Measurements from ENCODE around the gene RCC1.

The RCC1 gene

DNA sequence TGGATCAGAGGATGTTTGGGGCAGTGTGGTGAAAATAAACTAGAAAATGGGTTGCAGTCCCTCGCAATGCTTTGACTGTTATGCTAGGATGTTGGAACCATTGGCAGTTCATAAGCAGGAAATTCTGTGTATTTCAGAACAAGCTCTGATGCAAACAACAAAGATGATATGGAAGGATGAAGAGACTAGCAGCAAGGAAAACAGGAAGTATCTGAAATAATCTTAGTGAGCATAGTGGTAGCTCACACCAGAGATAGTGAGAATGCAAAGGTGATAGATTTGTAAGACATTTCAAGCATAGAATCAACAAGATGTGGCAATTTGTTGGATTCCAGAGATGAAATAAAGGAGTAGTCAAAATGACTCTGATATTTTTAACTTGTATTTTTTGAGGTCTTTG lies 11.1 kb upstream of the RCC1 start:
- Histone ChIP-seq H3K4me1 (ENCODE audit: control insufficient read depth, insufficient read depth, low read length) (no peaks in the 10 kb centered on the region), H3K27ac (ENCODE audit: low read length) (no peak overlapping the region), H3K9ac (ENCODE audit: low read length in 2 of 2) (no peak overlapping the region), H3K36me3 (ENCODE audit: control insufficient read depth in 2 of 2, insufficient read depth in 2 of 2, low read length in 2 of 2) (peaks cover 15 to 25% of the 10 kb centered on the region in 2 donors), H3K4me3 (ENCODE audit: low read length in 2 of 2) (no peak overlapping the region), H3K27me3 (ENCODE audit: control insufficient read depth in 1 of 2, insufficient read depth in 2 of 2, low read length in 2 of 2) (no peaks in the 10 kb centered on the region), H3K9me3 (ENCODE audit: control insufficient read depth in 2 of 2, low read length in 2 of 2) (no peaks in the 10 kb centered on the region)

DNA sequence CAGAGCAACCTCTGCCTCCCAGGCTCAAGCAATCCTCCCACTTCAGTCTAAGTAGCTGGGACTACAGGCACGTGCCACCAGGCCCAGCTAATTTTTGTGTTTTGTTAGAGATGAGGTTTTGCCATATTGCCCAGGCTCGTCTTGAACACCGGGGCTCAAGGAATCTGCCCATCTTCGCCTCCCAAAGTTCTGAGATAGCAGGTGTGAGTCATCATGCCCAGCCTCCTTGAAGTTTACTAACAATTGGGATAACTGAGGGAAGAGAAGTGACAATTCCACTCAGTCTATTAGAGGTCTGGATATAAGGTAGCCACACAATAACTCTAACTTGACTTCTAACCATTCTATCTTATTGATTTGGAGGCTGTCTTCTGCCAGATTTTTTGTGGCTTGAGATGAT lies 6.3 kb upstream of the RCC1 start:
- Histone ChIP-seq H3K4me3 (ENCODE audit: low read length in 2 of 2) (no peak overlapping the region), H3K27me3 (ENCODE audit: control insufficient read depth in 1 of 2, insufficient read depth in 2 of 2, low read length in 2 of 2) (no peaks in the 10 kb centered on the region), H3K9ac (ENCODE audit: low read length in 2 of 2) (no peak overlapping the region), H3K27ac (ENCODE audit: low read length) (no peak overlapping the region), H3K4me1 (ENCODE audit: control insufficient read depth, insufficient read depth, low read length) (no peaks in the 10 kb centered on the region), H3K9me3 (ENCODE audit: control insufficient read depth in 2 of 2, low read length in 2 of 2) (no peaks in the 10 kb centered on the region), H3K36me3 (ENCODE audit: control insufficient read depth in 2 of 2, insufficient read depth in 2 of 2, low read length in 2 of 2) (peaks cover 9 to 13% of the 10 kb centered on the region in 2 donors)

DNA sequence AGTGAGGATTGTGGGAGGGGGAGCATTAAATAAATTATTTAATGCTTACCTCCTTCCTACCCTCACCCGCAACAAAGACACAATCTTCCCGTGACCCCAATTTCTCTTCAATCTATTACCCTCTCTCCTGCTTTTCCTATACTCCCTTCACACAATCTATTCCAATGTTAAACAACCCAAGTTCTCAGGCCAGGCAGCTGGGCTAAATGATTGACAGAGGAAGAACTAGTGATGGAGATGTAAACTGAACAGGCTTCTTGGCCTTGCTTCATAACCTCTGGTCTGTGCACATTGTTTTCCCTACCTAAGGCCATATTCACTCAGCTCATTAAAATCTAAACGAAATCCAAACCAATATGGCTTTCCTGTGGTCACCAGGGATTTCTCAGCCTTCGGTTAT lies 3.9 kb upstream of the RCC1 start:
- no peaks in the 10 kb centered on the region for H3K9me3 ChIP-seq (ENCODE audit: control insufficient read depth in 2 of 2, low read length in 2 of 2)
- no peak overlapping the region for H3K27ac ChIP-seq (ENCODE audit: low read length)
- no peak overlapping the region for H3K4me3 ChIP-seq (ENCODE audit: low read length in 2 of 2)
- H3K36me3 ChIP-seq (ENCODE audit: control insufficient read depth in 2 of 2, insufficient read depth in 2 of 2, low read length in 2 of 2), result peaks cover under 1 to 1% of the 10 kb centered on the region in 2 donors
- no peaks in the 10 kb centered on the region for H3K27me3 ChIP-seq (ENCODE audit: control insufficient read depth in 1 of 2, insufficient read depth in 2 of 2, low read length in 2 of 2)
- peaks cover 6% of the 10 kb centered on the region for H3K4me1 ChIP-seq (ENCODE audit: control insufficient read depth, insufficient read depth, low read length)
- no peak overlapping the region for H3K9ac ChIP-seq (ENCODE audit: low read length in 2 of 2)

GRCh38 chr1:28503117-28503516 lies 2.7 kb upstream of the RCC1 start:
- no peaks in the 10 kb centered on the region for H3K27me3 ChIP-seq (ENCODE audit: control insufficient read depth in 1 of 2, insufficient read depth in 2 of 2, low read length in 2 of 2)
- no peak overlapping the region for H3K4me3 ChIP-seq (ENCODE audit: low read length in 2 of 2)
- H3K9ac ChIP-seq (ENCODE audit: low read length in 2 of 2), result no peak overlapping the region
- H3K36me3 ChIP-seq (ENCODE audit: control insufficient read depth in 2 of 2, insufficient read depth in 2 of 2, low read length in 2 of 2), result peaks cover 2 to 3% of the 10 kb centered on the region in 2 donors
- H3K27ac ChIP-seq (ENCODE audit: low read length), result no peak overlapping the region
- H3K9me3 ChIP-seq (ENCODE audit: control insufficient read depth in 2 of 2, low read length in 2 of 2), result no peaks in the 10 kb centered on the region
- H3K4me1 ChIP-seq (ENCODE audit: control insufficient read depth, insufficient read depth, low read length), result peaks cover 17% of the 10 kb centered on the region

DNA sequence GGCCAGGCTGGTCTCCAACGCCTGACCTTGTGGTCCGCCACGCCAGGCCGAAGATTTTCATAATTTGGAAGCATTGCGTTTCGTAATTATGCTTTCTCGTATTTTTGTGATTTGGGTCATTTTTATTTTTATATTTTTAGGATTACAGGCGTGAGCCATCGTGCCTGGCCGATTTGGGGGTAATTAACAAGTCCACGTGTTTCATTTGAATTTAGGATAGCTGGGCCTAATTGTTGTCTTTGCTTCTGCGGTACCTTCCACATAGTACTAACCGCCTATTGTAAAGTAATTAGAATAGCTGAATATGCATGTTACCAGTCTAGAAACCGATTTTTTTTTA lies 1.0 kb downstream of the RCC1 start:
- H3K27me3 ChIP-seq (ENCODE audit: control insufficient read depth in 1 of 2, insufficient read depth in 2 of 2, low read length in 2 of 2), result no peaks in the 10 kb centered on the region
- peaks cover 28 to 32% of the 10 kb centered on the region in 2 donors for H3K36me3 ChIP-seq (ENCODE audit: control insufficient read depth in 2 of 2, insufficient read depth in 2 of 2, low read length in 2 of 2)
- peak overlapping the region; percentile 80 for H3K27ac ChIP-seq (ENCODE audit: low read length)
- H3K4me3 ChIP-seq (ENCODE audit: low read length in 2 of 2), result peak overlapping the region; percentile 93 to 98
- peak overlapping the region; percentile 94 to 96 for H3K9ac ChIP-seq (ENCODE audit: low read length in 2 of 2)
- peaks cover 32% of the 10 kb centered on the region for H3K4me1 ChIP-seq (ENCODE audit: control insufficient read depth, insufficient read depth, low read length)
- H3K9me3 ChIP-seq (ENCODE audit: control insufficient read depth in 2 of 2, low read length in 2 of 2), result no peaks in the 10 kb centered on the region

GRCh38 chr1:28507247-28507645 lies 1.4 kb downstream of the RCC1 start:
- H3K27ac ChIP-seq (ENCODE audit: low read length), result peak overlapping the region; percentile 80
- peaks cover 28 to 35% of the 10 kb centered on the region in 2 donors for H3K36me3 ChIP-seq (ENCODE audit: control insufficient read depth in 2 of 2, insufficient read depth in 2 of 2, low read length in 2 of 2)
- H3K4me3 ChIP-seq (ENCODE audit: low read length in 2 of 2), result peak overlapping the region; percentile 93 to 98
- H3K27me3 ChIP-seq (ENCODE audit: control insufficient read depth in 1 of 2, insufficient read depth in 2 of 2, low read length in 2 of 2), result no peaks in the 10 kb centered on the region
- no peaks in the 10 kb centered on the region for H3K9me3 ChIP-seq (ENCODE audit: control insufficient read depth in 2 of 2, low read length in 2 of 2)
- peak overlapping the region; percentile 94 to 96 for H3K9ac ChIP-seq (ENCODE audit: low read length in 2 of 2)
- H3K4me1 ChIP-seq (ENCODE audit: control insufficient read depth, insufficient read depth, low read length), result peaks cover 32% of the 10 kb centered on the region

DNA sequence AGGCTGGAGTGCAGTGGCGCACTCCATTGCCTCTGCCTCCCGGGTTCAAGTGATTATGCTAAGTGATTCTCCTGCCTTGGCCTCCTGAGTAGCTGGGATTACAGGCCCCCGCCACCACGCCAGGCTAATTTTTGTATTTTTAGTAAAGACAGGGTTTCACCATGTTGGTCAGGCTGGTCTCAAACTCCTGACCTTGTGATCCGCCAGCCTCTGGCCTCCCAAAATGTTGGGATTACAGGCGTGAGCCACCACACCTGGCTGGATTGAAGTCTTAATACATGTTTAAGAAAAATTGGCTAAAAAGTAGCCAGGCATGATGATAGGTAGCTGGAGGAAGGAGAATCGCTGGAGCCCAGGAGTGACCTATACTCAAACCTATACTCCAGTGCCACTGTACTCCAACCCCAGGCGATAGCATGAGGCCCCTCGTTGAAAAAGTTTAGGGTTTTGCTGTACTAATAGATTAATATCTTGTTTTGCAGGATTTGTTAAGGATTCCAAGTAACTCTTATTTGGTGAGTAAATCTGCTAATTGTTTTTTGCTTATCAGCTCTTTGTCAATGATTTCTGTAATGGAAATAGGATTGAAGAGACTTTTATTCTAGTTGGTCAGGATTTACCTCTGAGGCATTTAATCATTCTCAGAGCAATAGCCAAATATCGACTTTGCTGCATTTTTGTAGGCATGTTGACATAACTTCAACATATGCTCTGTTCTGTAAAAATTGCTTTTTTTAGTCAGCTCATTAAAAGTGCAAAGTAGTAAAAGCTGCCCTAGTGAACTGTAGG lies 2.0 kb downstream of the RCC1 start:
- H3K9me3 ChIP-seq (ENCODE audit: control insufficient read depth in 2 of 2, low read length in 2 of 2), result no peaks in the 10 kb centered on the region
- peak overlapping the region; percentile 80 for H3K27ac ChIP-seq (ENCODE audit: low read length)

DNA sequence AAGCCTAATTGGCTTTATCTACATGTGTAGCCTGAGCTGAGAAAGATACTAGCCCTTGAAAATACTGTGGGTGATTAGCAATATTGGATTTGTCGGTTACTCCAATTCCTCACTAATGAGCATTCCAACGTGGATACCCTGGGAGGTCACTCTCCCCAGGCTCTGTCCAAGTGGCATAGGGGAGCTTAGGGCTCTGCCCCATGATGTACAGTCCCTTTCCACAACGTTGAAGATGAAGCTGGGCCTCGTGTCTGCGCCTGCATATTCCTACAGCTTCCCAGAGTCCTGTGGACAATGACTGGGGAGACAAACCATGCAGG lies 2.6 kb downstream of the RCC1 start:
- Histone ChIP-seq H3K27me3 (ENCODE audit: control insufficient read depth in 1 of 2, insufficient read depth in 2 of 2, low read length in 2 of 2) (no peaks in the 10 kb centered on the region), H3K4me1 (ENCODE audit: control insufficient read depth, insufficient read depth, low read length) (peaks cover 32% of the 10 kb centered on the region), H3K36me3 (ENCODE audit: control insufficient read depth in 2 of 2, insufficient read depth in 2 of 2, low read length in 2 of 2) (peaks cover 32 to 35% of the 10 kb centered on the region in 2 donors), H3K9ac (ENCODE audit: low read length in 2 of 2) (peak overlapping the region; percentile 94 to 96), H3K4me3 (ENCODE audit: low read length in 2 of 2) (no peak overlapping the region), H3K27ac (ENCODE audit: low read length) (no peak overlapping the region), H3K9me3 (ENCODE audit: control insufficient read depth in 2 of 2, low read length in 2 of 2) (no peaks in the 10 kb centered on the region)

More for the DNA sequence above, 2.0 kb downstream of the RCC1 start:
- Histone ChIP-seq H3K27me3 (ENCODE audit: control insufficient read depth in 1 of 2, insufficient read depth in 2 of 2, low read length in 2 of 2) (no peaks in the 10 kb centered on the region), H3K9ac (ENCODE audit: low read length in 2 of 2) (peak overlapping the region; percentile 94 to 96), H3K4me3 (ENCODE audit: low read length in 2 of 2) (peak overlapping the region; percentile 93 to 98), H3K4me1 (ENCODE audit: control insufficient read depth, insufficient read depth, low read length) (peaks cover 32% of the 10 kb centered on the region), H3K36me3 (ENCODE audit: control insufficient read depth in 2 of 2, insufficient read depth in 2 of 2, low read length in 2 of 2) (peaks cover 31 to 35% of the 10 kb centered on the region in 2 donors)

- H3K36me3 ChIP-seq (ENCODE audit: control insufficient read depth in 2 of 2, insufficient read depth in 2 of 2, low read length in 2 of 2), result peaks cover 35 to 37% of the 10 kb centered on the region in 2 donors
- peak overlapping the region in 1 of 2 donors; percentile 22 for H3K4me3 ChIP-seq (ENCODE audit: low read length in 2 of 2)
- H3K9me3 ChIP-seq (ENCODE audit: control insufficient read depth in 2 of 2, low read length in 2 of 2), result no peaks in the 10 kb centered on the region
- H3K27me3 ChIP-seq (ENCODE audit: control insufficient read depth in 1 of 2, insufficient read depth in 2 of 2, low read length in 2 of 2), result no peaks in the 10 kb centered on the region
- H3K9ac ChIP-seq (ENCODE audit: low read length in 2 of 2), result peak overlapping the region in 1 of 2 donors; percentile 51
- H3K4me1 ChIP-seq (ENCODE audit: control insufficient read depth, insufficient read depth, low read length), result peaks cover 32% of the 10 kb centered on the region
- no peak overlapping the region for H3K27ac ChIP-seq (ENCODE audit: low read length)
Measured at GRCh38 chr1:28509705-28510272, 3.9 kb downstream of the RCC1 start.

DNA sequence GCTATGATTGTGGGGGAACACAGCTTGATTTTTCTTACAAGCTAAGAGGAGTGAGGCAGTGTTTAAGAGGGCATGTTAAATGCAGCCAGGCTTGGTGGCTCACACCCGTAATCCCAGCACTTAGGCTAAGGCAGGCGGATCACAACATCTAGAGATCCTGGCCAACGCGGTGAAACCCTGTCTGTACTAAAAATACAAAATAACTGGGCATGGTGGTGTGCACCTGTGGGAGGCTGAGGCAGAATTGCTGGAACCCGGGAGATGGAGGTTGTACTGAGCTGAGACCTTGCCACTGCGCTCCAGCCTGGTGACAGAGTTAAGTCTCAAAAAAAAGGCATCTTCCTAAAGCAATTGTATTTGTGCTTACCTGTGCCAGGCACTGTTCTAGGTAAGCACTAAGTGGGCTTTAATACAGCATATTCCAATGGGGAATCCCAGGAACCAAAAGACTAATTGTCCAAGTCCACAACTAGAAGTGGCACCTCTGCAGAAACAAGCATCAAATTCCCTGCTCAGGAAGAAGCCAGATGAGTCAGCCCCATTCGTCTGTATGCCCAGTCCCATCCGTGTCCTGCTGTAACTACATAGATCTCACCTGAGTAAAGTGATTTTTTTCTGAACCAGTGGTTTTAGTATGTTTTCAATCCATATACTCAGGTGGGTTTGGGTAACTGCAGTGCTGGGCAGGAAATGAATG lies 4.6 kb downstream of the RCC1 start:
- Histone ChIP-seq H3K9me3 (ENCODE audit: control insufficient read depth in 2 of 2, low read length in 2 of 2) (no peaks in the 10 kb centered on the region), H3K4me3 (ENCODE audit: low read length in 2 of 2) (peak overlapping the region in 1 of 2 donors; percentile 29), H3K4me1 (ENCODE audit: control insufficient read depth, insufficient read depth, low read length) (peaks cover 30% of the 10 kb centered on the region), H3K9ac (ENCODE audit: low read length in 2 of 2) (peak overlapping the region in 1 of 2 donors; percentile 51), H3K27me3 (ENCODE audit: control insufficient read depth in 1 of 2, insufficient read depth in 2 of 2, low read length in 2 of 2) (no peaks in the 10 kb centered on the region), H3K27ac (ENCODE audit: low read length) (no peak overlapping the region), H3K36me3 (ENCODE audit: control insufficient read depth in 2 of 2, insufficient read depth in 2 of 2, low read length in 2 of 2) (peaks cover 35 to 37% of the 10 kb centered on the region in 2 donors)
